WERI-Rb-1 (cell line): ENCODE data around the gene PRKCE.

Source experiments
- DNase-seq: peaks from one replicate; pipeline ENCODE4 v3.0.0-alpha.2; 2020
- H3K27ac ChIP-seq: fragments of 250-450 bp; sonication (Bioruptor Pico); 2 replicates; pipeline ENCODE4 v1.5.1; 2020; ENCODE audit warnings: mild to moderate bottlenecking, moderate library complexity
- H3K27me3 ChIP-seq: fragments of 250-450 bp; sonication (Bioruptor Pico); 2 replicates; pipeline ENCODE4 v1.5.1; 2021; ENCODE audit warnings: mild to moderate bottlenecking, low read depth, moderate library complexity; ENCODE audit not compliant: insufficient read depth, severe bottlenecking
- H3K36me3 ChIP-seq: fragments of 250-450 bp; sonication (Bioruptor Pico); 2 replicates; pipeline ENCODE4 v1.5.1; 2020; ENCODE audit warnings: mild to moderate bottlenecking, moderate library complexity
- H3K4me3 ChIP-seq: 2 replicates; pipeline ENCODE4 v1.5.1; 2011; ENCODE audit warnings: low read depth, mild to moderate bottlenecking, control low read depth, low read length
- H3K9me3 ChIP-seq: fragments of 250-450 bp; sonication (Bioruptor Pico); 2 replicates; pipeline ENCODE4 v1.5.1; 2021; ENCODE audit warnings: mild to moderate bottlenecking, moderate library complexity; ENCODE audit not compliant: severe bottlenecking
- TF ChIP-seq, protein P1 (sequence below): IDR thresholded peaks from 2 replicates; pipeline ENCODE4 v1.5.1; 2011; ENCODE audit warnings: low read depth, mild to moderate bottlenecking, control low read depth, inconsistent platforms, low read length

PRKCE gene

DNA sequence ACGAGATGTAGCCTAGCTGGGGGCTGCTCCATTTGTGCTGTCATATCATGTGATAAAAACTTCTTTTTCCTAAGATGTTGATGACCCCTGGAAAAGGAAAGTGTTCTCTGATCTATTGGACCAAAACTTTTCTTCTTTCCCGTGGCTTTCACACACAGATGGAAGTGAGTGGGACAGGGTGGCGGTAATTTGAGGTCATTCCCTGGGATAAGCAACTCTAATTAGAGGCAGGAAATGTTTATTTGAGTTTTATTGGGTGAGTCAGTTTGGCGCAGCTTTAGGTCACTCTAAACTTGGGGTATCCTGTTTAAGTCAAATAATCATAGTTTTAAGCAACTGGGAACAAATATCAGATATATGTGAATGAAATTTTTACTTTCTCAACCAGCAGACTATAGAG is 424.8 kb downstream of the PRKCE start:
- Histone ChIP-seq H3K27me3 (no peaks in the 10 kb centered on the region), H3K9me3 (no peaks in the 10 kb centered on the region), H3K36me3 (no peaks in the 10 kb centered on the region), H3K4me3 (no peak overlapping the region), H3K27ac (no peak overlapping the region)
- TF ChIP-seq, protein P1, sequence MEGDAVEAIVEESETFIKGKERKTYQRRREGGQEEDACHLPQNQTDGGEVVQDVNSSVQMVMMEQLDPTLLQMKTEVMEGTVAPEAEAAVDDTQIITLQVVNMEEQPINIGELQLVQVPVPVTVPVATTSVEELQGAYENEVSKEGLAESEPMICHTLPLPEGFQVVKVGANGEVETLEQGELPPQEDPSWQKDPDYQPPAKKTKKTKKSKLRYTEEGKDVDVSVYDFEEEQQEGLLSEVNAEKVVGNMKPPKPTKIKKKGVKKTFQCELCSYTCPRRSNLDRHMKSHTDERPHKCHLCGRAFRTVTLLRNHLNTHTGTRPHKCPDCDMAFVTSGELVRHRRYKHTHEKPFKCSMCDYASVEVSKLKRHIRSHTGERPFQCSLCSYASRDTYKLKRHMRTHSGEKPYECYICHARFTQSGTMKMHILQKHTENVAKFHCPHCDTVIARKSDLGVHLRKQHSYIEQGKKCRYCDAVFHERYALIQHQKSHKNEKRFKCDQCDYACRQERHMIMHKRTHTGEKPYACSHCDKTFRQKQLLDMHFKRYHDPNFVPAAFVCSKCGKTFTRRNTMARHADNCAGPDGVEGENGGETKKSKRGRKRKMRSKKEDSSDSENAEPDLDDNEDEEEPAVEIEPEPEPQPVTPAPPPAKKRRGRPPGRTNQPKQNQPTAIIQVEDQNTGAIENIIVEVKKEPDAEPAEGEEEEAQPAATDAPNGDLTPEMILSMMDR, result no peak
- DNase-seq, result no peak

DNA sequence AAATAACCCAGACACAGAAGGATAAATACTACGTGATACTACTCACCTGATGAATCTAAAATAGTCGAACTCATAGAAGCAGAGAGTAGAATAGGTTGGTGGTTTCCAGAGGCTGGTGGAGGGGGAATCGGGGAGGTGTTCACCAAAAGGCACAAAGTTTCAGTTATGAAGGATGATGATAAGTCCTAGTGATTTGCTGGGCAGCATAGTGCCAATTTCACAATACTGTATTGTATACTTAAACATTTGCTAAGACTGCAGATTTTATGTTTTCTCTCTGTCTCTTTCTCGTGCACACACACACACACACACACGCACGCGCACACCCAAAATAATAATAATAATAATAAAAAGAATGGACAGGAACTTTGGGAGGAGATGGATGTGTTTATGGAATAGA is 425.4 kb downstream of the PRKCE start:
- DNase-seq, result no peak
- Histone ChIP-seq H3K27ac (no peak overlapping the region), H3K9me3 (no peaks in the 10 kb centered on the region), H3K27me3 (no peaks in the 10 kb centered on the region), H3K36me3 (no peaks in the 10 kb centered on the region), H3K4me3 (no peak overlapping the region)
- TF ChIP-seq, protein P1, result no peak

DNA sequence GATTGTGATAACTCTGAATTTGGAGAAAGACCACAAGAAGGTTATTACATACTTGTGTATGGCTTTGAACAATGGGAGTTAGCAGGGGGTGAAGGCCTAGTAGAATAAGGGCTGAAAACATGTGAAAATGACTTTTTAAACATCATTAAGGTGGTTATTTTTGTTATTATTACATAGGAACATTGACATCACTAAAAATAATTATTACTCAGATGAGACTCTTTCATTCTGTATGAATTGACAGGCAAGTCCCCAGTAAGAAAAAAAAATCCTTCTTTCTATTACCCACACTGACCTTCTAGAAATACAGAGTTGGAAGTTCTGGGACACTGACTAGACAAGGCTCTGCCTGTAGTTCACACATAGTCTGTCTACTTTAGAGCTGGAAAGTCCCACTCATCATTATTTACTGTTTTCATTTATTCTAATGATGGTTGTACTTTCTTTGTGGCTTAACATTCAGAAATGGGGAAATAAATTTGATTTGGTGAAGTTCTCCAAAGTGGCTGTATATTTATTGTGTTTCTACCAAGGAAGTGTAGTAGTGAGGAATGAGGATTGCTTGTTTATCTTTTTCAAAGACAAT is 426.1 kb downstream of the PRKCE start:
- TF ChIP-seq, protein P1, result no peak
- no peak for DNase-seq
- no peak overlapping the region for H3K4me3 ChIP-seq
- H3K9me3 ChIP-seq, result no peaks in the 10 kb centered on the region
- H3K27ac ChIP-seq, result no peak overlapping the region
- H3K36me3 ChIP-seq, result no peaks in the 10 kb centered on the region
- H3K27me3 ChIP-seq, result no peaks in the 10 kb centered on the region

DNA sequence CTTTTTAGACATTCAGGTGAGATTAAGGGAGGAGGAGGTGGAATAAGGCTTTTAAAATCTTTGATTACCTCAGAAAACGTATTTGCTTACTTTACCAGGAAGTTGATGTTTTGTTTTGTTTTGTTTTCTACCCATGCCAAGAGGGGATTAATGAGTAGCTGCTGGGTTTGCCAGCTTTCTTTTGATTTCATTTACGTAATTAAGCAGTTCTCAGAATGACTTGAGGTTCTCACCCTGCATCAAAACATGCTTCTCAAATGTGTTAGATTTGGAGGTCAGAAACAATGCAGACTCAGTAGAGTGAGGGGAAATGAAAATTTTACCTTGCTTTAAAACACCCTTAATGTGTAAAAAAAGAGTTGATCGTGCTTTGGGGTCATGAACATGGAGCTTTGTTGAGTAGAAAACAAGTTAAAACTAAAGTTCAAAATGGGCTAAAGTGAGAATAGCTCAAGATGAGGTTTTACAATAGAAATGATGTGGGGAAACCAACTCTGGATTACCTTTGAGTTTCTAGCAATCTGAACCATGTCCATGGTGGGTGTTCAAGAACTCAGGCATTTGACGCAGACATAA is 428.6 kb downstream of the PRKCE start:
- no peaks in the 10 kb centered on the region for H3K27me3 ChIP-seq
- no peak overlapping the region for H3K27ac ChIP-seq
- H3K9me3 ChIP-seq, result no peaks in the 10 kb centered on the region
- TF ChIP-seq, protein P1, result no peak
- no peak overlapping the region for H3K4me3 ChIP-seq
- no peaks in the 10 kb centered on the region for H3K36me3 ChIP-seq
- no peak for DNase-seq

DNA sequence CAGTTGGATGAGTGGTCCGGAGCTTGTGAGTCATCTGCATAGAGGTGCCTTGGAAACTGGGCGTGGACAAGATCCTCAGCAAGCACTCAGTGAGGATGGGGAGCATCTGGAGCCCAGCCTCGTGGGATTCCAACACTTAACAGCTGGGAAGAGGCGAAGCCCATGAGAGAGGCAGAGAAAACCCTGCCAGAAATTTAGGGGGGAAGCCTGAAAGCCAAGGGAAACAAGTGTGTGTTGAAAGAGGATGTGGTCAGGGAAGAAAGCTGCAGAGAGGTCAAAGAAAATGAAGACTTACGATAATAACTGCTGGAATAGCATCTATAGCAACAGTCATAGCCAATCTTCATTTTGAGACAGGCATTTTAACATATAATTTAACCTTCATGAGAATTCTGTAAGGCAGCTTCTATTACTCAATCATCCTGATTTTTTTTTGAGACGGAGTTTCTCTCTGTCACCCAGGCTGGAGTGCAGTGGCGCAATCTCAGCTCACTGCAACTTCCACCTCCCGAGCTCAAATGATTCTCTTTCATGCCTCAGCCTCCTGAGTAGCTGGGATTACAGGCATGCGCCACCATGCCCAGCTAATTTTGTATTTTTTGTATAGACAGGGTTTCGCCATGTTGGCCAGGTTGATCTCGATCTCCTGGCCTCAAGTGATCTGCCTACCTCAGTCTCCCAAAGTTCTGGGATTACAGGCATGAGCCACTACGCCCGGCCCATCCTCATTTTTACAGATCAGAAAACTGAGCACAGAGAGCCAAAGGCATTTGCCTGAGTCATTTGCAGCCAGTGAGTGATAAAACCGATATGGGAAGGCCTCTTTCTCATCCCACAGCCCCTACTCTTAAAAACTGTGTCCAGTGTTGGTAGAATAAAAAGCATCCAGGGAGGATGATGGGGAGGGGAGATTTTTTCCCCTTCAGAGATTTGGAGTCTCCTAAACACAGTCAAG is 431.3 kb downstream of the PRKCE start:
- DNase-seq, result no peak
- Histone ChIP-seq H3K27me3 (no peaks in the 10 kb centered on the region), H3K4me3 (no peak overlapping the region), H3K9me3 (no peaks in the 10 kb centered on the region), H3K27ac (no peak overlapping the region), H3K36me3 (no peaks in the 10 kb centered on the region)
- TF ChIP-seq, protein P1, result no peak
